ENCODE measurements around the gene MPL.

The MPL gene

GRCh38 chr1:43334453-43335205 is 3.0 kb upstream of the MPL start:
- H3K27me3 ChIP-seq (ENCODE audit: insufficient read depth, low read depth, severe bottlenecking), result no peaks in the 10 kb centered on the region
- no peaks in the 10 kb centered on the region for H3K36me3 ChIP-seq
- no peak for DNase-seq
- no peak overlapping the region for H3K27ac ChIP-seq
- H3K9me3 ChIP-seq (ENCODE audit: severe bottlenecking), result no peaks in the 10 kb centered on the region
- TF ChIP-seq CTCF (IDR thresholded peaks at IDR 0.05; ENCODE audit: low read depth, low read length), result no peak
- H3K4me3 ChIP-seq (ENCODE audit: low read depth, low read length), result no peak overlapping the region

GRCh38 chr1:43338001-43338400 is 383 bp downstream of the MPL start:
- Histone ChIP-seq H3K9me3 (ENCODE audit: severe bottlenecking) (no peaks in the 10 kb centered on the region), H3K27me3 (ENCODE audit: insufficient read depth, low read depth, severe bottlenecking) (no peaks in the 10 kb centered on the region), H3K4me3 (ENCODE audit: low read depth, low read length) (no peak overlapping the region), H3K36me3 (no peaks in the 10 kb centered on the region), H3K27ac (no peak overlapping the region)
- no peak for TF ChIP-seq CTCF (IDR thresholded peaks at IDR 0.05; ENCODE audit: low read depth, low read length)
- no peak for DNase-seq

- TF ChIP-seq CTCF (IDR thresholded peaks at IDR 0.05; ENCODE audit: low read depth, low read length), result no peak
- Histone ChIP-seq H3K27me3 (ENCODE audit: insufficient read depth, low read depth, severe bottlenecking) (no peaks in the 10 kb centered on the region), H3K36me3 (no peaks in the 10 kb centered on the region), H3K9me3 (ENCODE audit: severe bottlenecking) (no peaks in the 10 kb centered on the region), H3K4me3 (ENCODE audit: low read depth, low read length) (no peak overlapping the region), H3K27ac (no peak overlapping the region)
- DNase-seq, result no peak
These were observed 2.1 kb downstream of the MPL start for GRCh38 chr1:43339584-43340232.

- Histone ChIP-seq H3K4me3 (ENCODE audit: low read depth, low read length) (no peak overlapping the region), H3K9me3 (ENCODE audit: severe bottlenecking) (no peaks in the 10 kb centered on the region), H3K36me3 (no peaks in the 10 kb centered on the region), H3K27ac (no peak overlapping the region), H3K27me3 (ENCODE audit: insufficient read depth, low read depth, severe bottlenecking) (no peaks in the 10 kb centered on the region)
- TF ChIP-seq CTCF (IDR thresholded peaks at IDR 0.05; ENCODE audit: low read depth, low read length), result no peak
- DNase-seq, result no peak
These were observed 2.9 kb downstream of the MPL start for GRCh38 chr1:43340559-43340958.

GRCh38 chr1:43344267-43344850 is 6.7 kb downstream of the MPL start:
- no peaks in the 10 kb centered on the region for H3K9me3 ChIP-seq (ENCODE audit: severe bottlenecking)
- H3K27me3 ChIP-seq (ENCODE audit: insufficient read depth, low read depth, severe bottlenecking), result no peaks in the 10 kb centered on the region
- no peak for TF ChIP-seq CTCF (IDR thresholded peaks at IDR 0.05; ENCODE audit: low read depth, low read length)
- no peak for DNase-seq
- no peaks in the 10 kb centered on the region for H3K36me3 ChIP-seq
- no peak overlapping the region for H3K4me3 ChIP-seq (ENCODE audit: low read depth, low read length)
- no peak overlapping the region for H3K27ac ChIP-seq

Data from WERI-Rb-1 (cell line).